Tracheal epithelial cell (primary cell): ENCODE results near the gene CHST13. TPM values are rescaled to one million over a fixed set of nuclear protein-coding genes. Genes with fewer than 3 reads are reported as not detected.

Experiments used
- total RNA-seq: library from RNA; depleted of rRNA; stranded (reverse); fragments of >200 nt; gene quantifications from 2 replicates; pipeline ENCODE4 v1.2.1, GENCODE V29; 2014

CHST13 gene
- 0.24 TPM in 1 of 2 replicates, not detected in the other for total RNA-seq

GRCh38 chr3:126523745-126524428 lies at the start of gene CHST13:
CHST13 (plus strand) TSS chr3:126524155; CDS start chr3:126524333, 178 bp downstream.

GRCh38 chr3:126475413-126476114 lies 48.4 kb upstream of the CHST13 start, which contains the start of gene ZXDC:
ZXDC (minus strand) TSS chr3:126475891; CDS start chr3:126475865, 26 bp downstream.

GRCh38 chr3:126517291-126517951 lies 6.5 kb upstream of the CHST13 start, which contains the start of gene UROC1:
UROC1 (minus strand) TSS chr3:126517773; CDS start chr3:126517719, 54 bp downstream.

GRCh38 chr3:126558336-126559071 lies 34.5 kb downstream of the CHST13 start, which contains the start of gene C3orf22:
C3orf22 (minus strand) TSS chr3:126558932; CDS start chr3:126553390, 5,542 bp downstream.

Other genes with a start within 250 kb of the CHST13 start
- gene KLF15, start 166.7 kb upstream of the CHST13 start, total RNA-seq: 3.2 TPM in 1 of 2 replicates, not detected in the other
- not detected in 2 replicates for gene CFAP100, start 129.2 kb upstream of the CHST13 start, total RNA-seq
- gene ZXDC, start 48.3 kb upstream of the CHST13 start, total RNA-seq: 30.8 and 34.1 TPM in 2 replicates
- not detected in 2 replicates for gene UROC1, start 6.4 kb upstream of the CHST13 start, total RNA-seq
- not detected in 2 replicates for gene C3orf22, start 34.8 kb downstream of the CHST13 start, total RNA-seq
- gene TXNRD3, start 131.0 kb downstream of the CHST13 start, total RNA-seq: 12.3 and 15.8 TPM in 2 replicates
- gene CHCHD6, start 180.1 kb downstream of the CHST13 start, total RNA-seq: 17.6 and 23.7 TPM in 2 replicates